ENCODE data around the gene EXOC6B.

Gene EXOC6B

GRCh38 chr2:72694715-72695496 lies 130.9 kb downstream of the EXOC6B start:
- H3K27me3 ChIP-seq (ENCODE audit: insufficient read depth, low read length), result no peaks in the 10 kb centered on the region
- no peaks in the 10 kb centered on the region for H3K9me3 ChIP-seq (ENCODE audit: insufficient read depth, low read depth, low read length)
- H3K9ac ChIP-seq (ENCODE audit: low read depth, low read length), result no peak overlapping the region
- H3K36me3 ChIP-seq (ENCODE audit: insufficient read depth, low read depth, low read length), result no peaks in the 10 kb centered on the region
- H3K4me3 ChIP-seq (ENCODE audit: low read length), result no peak overlapping the region
- no peak overlapping the region for H3K27ac ChIP-seq (ENCODE audit: low read length)
- peaks cover 10% of the 10 kb centered on the region; the same call in 1 of the 2 replicates for H3K4me1 ChIP-seq (ENCODE audit: insufficient read depth, low read length)

GRCh38 chr2:72689579-72690195 lies 136.1 kb downstream of the EXOC6B start:
- no peak overlapping the region for H3K4me3 ChIP-seq (ENCODE audit: low read length)
- H3K4me1 ChIP-seq (ENCODE audit: insufficient read depth, low read length), result peaks cover 3% of the 10 kb centered on the region; the same call in 1 of the 2 replicates
- H3K36me3 ChIP-seq (ENCODE audit: insufficient read depth, low read depth, low read length), result no peaks in the 10 kb centered on the region
- no peaks in the 10 kb centered on the region for H3K9me3 ChIP-seq (ENCODE audit: insufficient read depth, low read depth, low read length)
- no peaks in the 10 kb centered on the region for H3K27me3 ChIP-seq (ENCODE audit: insufficient read depth, low read length)
- H3K27ac ChIP-seq (ENCODE audit: low read length), result no peak overlapping the region
- no peak overlapping the region for H3K9ac ChIP-seq (ENCODE audit: low read depth, low read length)

- Histone ChIP-seq H3K27ac (ENCODE audit: low read length) (no peak overlapping the region), H3K4me3 (ENCODE audit: low read length) (no peak overlapping the region), H3K36me3 (ENCODE audit: insufficient read depth, low read depth, low read length) (no peaks in the 10 kb centered on the region), H3K27me3 (ENCODE audit: insufficient read depth, low read length) (no peaks in the 10 kb centered on the region), H3K9me3 (ENCODE audit: insufficient read depth, low read depth, low read length) (no peaks in the 10 kb centered on the region), H3K4me1 (ENCODE audit: insufficient read depth, low read length) (no peaks in the 10 kb centered on the region), H3K9ac (ENCODE audit: low read depth, low read length) (no peak overlapping the region)
These were observed 140.1 kb downstream of the EXOC6B start for GRCh38 chr2:72685638-72686213.

- H3K9me3 ChIP-seq (ENCODE audit: insufficient read depth, low read depth, low read length), result no peaks in the 10 kb centered on the region
- H3K4me3 ChIP-seq (ENCODE audit: low read length), result no peak overlapping the region
- no peaks in the 10 kb centered on the region for H3K36me3 ChIP-seq (ENCODE audit: insufficient read depth, low read depth, low read length)
- H3K4me1 ChIP-seq (ENCODE audit: insufficient read depth, low read length), result no peaks in the 10 kb centered on the region
- no peak overlapping the region for H3K27ac ChIP-seq (ENCODE audit: low read length)
- no peak overlapping the region for H3K9ac ChIP-seq (ENCODE audit: low read depth, low read length)
- no peaks in the 10 kb centered on the region for H3K27me3 ChIP-seq (ENCODE audit: insufficient read depth, low read length)
These were observed 143.8 kb downstream of the EXOC6B start for GRCh38 chr2:72682061-72682460.

- H3K9ac ChIP-seq (ENCODE audit: low read depth, low read length), result no peak overlapping the region
- H3K27me3 ChIP-seq (ENCODE audit: insufficient read depth, low read length), result no peaks in the 10 kb centered on the region
- no peaks in the 10 kb centered on the region for H3K9me3 ChIP-seq (ENCODE audit: insufficient read depth, low read depth, low read length)
- no peaks in the 10 kb centered on the region for H3K36me3 ChIP-seq (ENCODE audit: insufficient read depth, low read depth, low read length)
- no peak overlapping the region for H3K4me3 ChIP-seq (ENCODE audit: low read length)
- 0 out of 2 replicates have a peak, but pooled peaks cover under 1% of the 10 kb centered on the region for H3K4me1 ChIP-seq (ENCODE audit: insufficient read depth, low read length)
- no peak overlapping the region for H3K27ac ChIP-seq (ENCODE audit: low read length)
These were observed 144.5 kb downstream of the EXOC6B start for GRCh38 chr2:72681016-72681995.

GRCh38 chr2:72678024-72678423 lies 147.8 kb downstream of the EXOC6B start:
- no peak overlapping the region for H3K4me3 ChIP-seq (ENCODE audit: low read length)
- H3K36me3 ChIP-seq (ENCODE audit: insufficient read depth, low read depth, low read length), result no peaks in the 10 kb centered on the region
- no peak overlapping the region for H3K9ac ChIP-seq (ENCODE audit: low read depth, low read length)
- H3K27ac ChIP-seq (ENCODE audit: low read length), result no peak overlapping the region
- no peaks in the 10 kb centered on the region for H3K27me3 ChIP-seq (ENCODE audit: insufficient read depth, low read length)
- 0 out of 2 replicates have a peak, but pooled peaks cover 3% of the 10 kb centered on the region for H3K4me1 ChIP-seq (ENCODE audit: insufficient read depth, low read length)
- H3K9me3 ChIP-seq (ENCODE audit: insufficient read depth, low read depth, low read length), result no peaks in the 10 kb centered on the region

- H3K27me3 ChIP-seq (ENCODE audit: insufficient read depth, low read length), result no peaks in the 10 kb centered on the region
- no peak overlapping the region for H3K4me3 ChIP-seq (ENCODE audit: low read length)
- no peaks in the 10 kb centered on the region for H3K9me3 ChIP-seq (ENCODE audit: insufficient read depth, low read depth, low read length)
- H3K4me1 ChIP-seq (ENCODE audit: insufficient read depth, low read length), result 0 out of 2 replicates have a peak, but pooled peaks cover 3% of the 10 kb centered on the region
- H3K27ac ChIP-seq (ENCODE audit: low read length), result no peak overlapping the region
- no peak overlapping the region for H3K9ac ChIP-seq (ENCODE audit: low read depth, low read length)
- no peaks in the 10 kb centered on the region for H3K36me3 ChIP-seq (ENCODE audit: insufficient read depth, low read depth, low read length)
These were observed 149.3 kb downstream of the EXOC6B start for GRCh38 chr2:72676341-72677025.

GRCh38 chr2:72674982-72675915 lies 150.6 kb downstream of the EXOC6B start:
- H3K4me3 ChIP-seq (ENCODE audit: low read length), result no peak overlapping the region
- no peak overlapping the region for H3K9ac ChIP-seq (ENCODE audit: low read depth, low read length)
- no peak overlapping the region for H3K27ac ChIP-seq (ENCODE audit: low read length)
- no peaks in the 10 kb centered on the region for H3K27me3 ChIP-seq (ENCODE audit: insufficient read depth, low read length)
- no peaks in the 10 kb centered on the region for H3K9me3 ChIP-seq (ENCODE audit: insufficient read depth, low read depth, low read length)
- H3K36me3 ChIP-seq (ENCODE audit: insufficient read depth, low read depth, low read length), result no peaks in the 10 kb centered on the region
- 0 out of 2 replicates have a peak, but pooled peaks cover 3% of the 10 kb centered on the region for H3K4me1 ChIP-seq (ENCODE audit: insufficient read depth, low read length)

GRCh38 chr2:72673279-72673678 lies 152.6 kb downstream of the EXOC6B start:
- Histone ChIP-seq H3K4me3 (ENCODE audit: low read length) (no peak overlapping the region), H3K9ac (ENCODE audit: low read depth, low read length) (no peak overlapping the region), H3K36me3 (ENCODE audit: insufficient read depth, low read depth, low read length) (no peaks in the 10 kb centered on the region), H3K9me3 (ENCODE audit: insufficient read depth, low read depth, low read length) (no peaks in the 10 kb centered on the region), H3K4me1 (ENCODE audit: insufficient read depth, low read length) (0 out of 2 replicates have a peak, but pooled peaks cover 3% of the 10 kb centered on the region), H3K27me3 (ENCODE audit: insufficient read depth, low read length) (no peaks in the 10 kb centered on the region), H3K27ac (ENCODE audit: low read length) (no peak overlapping the region)

GRCh38 chr2:72669121-72669520 lies 156.7 kb downstream of the EXOC6B start:
- no peaks in the 10 kb centered on the region for H3K36me3 ChIP-seq (ENCODE audit: insufficient read depth, low read depth, low read length)
- no peaks in the 10 kb centered on the region for H3K27me3 ChIP-seq (ENCODE audit: insufficient read depth, low read length)
- no peaks in the 10 kb centered on the region for H3K4me1 ChIP-seq (ENCODE audit: insufficient read depth, low read length)
- no peaks in the 10 kb centered on the region; the same call in 1 of the 2 replicates for H3K9me3 ChIP-seq (ENCODE audit: insufficient read depth, low read depth, low read length)
- H3K27ac ChIP-seq (ENCODE audit: low read length), result no peak overlapping the region
- no peak overlapping the region for H3K4me3 ChIP-seq (ENCODE audit: low read length)
- H3K9ac ChIP-seq (ENCODE audit: low read depth, low read length), result no peak overlapping the region

Measured in iPS-20b (cell line).